ENCODE measurements around the gene GDPD4. TPM values are rescaled to one million over a fixed set of nuclear protein-coding genes. Genes with fewer than 3 reads are reported as not detected.

Gene GDPD4
- total RNA-seq, 1 donor from 2014 or later, result not detected

- Mint-ChIP-seq H3K27me3 (peaks cover 25% of the 10 kb centered on the region), H3K4me1 (no peaks in the 10 kb centered on the region)
These were observed 18.4 kb downstream of the GDPD4 start for GRCh38 chr11:77283101-77283500.

DNA sequence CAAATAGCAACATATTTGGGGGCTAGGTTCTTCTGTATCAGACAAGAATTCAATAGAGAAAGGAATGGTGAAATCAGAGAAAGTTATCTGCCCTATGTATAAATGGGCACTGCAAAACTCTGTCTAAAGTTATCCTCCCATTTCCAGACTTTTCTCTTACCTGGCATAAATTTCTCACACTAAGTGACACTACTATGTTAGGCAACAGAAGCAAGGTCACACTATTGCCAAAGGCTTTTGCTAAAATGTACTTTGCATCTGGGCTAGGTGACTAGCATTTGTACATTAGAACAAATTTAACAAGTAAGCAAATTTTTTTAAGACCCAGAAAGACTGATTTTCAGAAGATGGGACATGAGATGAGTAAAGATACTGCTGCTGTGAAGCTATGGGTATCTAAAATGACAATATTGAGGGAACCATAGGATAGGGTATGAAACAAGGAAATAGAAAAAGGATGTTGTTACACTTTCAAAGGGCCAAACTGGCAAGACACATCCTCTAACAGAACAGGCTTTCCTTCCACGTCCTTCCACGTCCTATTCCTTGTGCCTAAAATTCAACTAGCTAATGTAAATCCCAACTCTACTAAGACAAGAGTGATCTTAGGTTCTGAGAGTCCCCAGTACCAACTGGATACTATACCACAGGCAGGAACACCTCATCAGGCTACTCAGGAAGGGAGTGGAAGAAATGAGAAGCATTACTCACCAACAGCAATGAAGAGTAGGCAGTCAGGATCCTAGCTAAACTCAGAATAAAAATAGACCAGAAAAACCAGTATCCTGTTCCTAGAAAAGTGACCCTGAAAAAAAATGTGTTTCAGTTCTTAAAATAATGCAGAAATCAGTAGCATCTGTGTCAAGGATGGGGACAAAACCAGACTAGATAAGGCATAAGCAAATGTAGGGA, 22.6 kb downstream of the GDPD4 start:
- intact Hi-C loops (cut with micrococcal nuclease), result no loop called here
- H3K4me3 Mint-ChIP-seq, result no peak overlapping the region
- H3K27me3 Mint-ChIP-seq, result peaks cover 12% of the 10 kb centered on the region
- no peak overlapping the region for H3K27ac Mint-ChIP-seq
- H3K9me3 Mint-ChIP-seq, result no peaks in the 10 kb centered on the region
- H3K4me1 Mint-ChIP-seq, result no peaks in the 10 kb centered on the region
- no peaks in the 10 kb centered on the region for H3K36me3 Mint-ChIP-seq (ENCODE audit: low read depth)
- no peak for DNase-seq

More at GRCh38 chr11:77283101-77283500, 18.4 kb downstream of the GDPD4 start:
- Mint-ChIP-seq H3K4me3 (no peak overlapping the region), H3K9me3 (no peaks in the 10 kb centered on the region), H3K27ac (no peak overlapping the region), H3K36me3 (ENCODE audit: low read depth) (no peaks in the 10 kb centered on the region)
- DNase-seq, result no peak
- intact Hi-C loops (cut with micrococcal nuclease), result no loop called here

DNA sequence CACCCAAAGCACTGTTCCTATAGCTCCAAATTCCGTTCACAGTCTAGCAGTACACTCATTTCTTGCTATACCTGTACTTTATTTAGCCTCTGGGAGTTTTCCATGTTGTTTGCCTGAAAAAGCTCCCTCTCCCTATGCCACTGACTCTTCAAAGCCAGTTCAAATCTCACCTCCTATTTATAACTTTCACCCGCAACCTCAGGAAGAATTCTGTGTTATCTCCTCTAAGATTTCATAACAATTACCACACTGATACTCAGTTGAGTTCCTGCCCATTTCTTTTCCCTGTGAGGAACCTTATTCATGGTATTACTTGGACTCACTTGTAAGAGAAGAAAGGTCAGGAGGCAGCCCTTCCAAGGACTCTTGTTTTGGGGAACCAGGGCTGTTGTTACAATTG, 25.2 kb downstream of the GDPD4 start:
- Mint-ChIP-seq H3K4me3 (no peak overlapping the region), H3K27me3 (peaks cover 15% of the 10 kb centered on the region), H3K27ac (no peak overlapping the region), H3K9me3 (no peaks in the 10 kb centered on the region), H3K4me1 (no peaks in the 10 kb centered on the region), H3K36me3 (ENCODE audit: low read depth) (no peaks in the 10 kb centered on the region)
- DNase-seq, result no peak
- intact Hi-C loops (cut with micrococcal nuclease), result no loop called here

GRCh38 chr11:77270921-77271320, 30.6 kb downstream of the GDPD4 start:
- no peaks in the 10 kb centered on the region for H3K9me3 Mint-ChIP-seq
- H3K4me1 Mint-ChIP-seq, result peaks cover 4% of the 10 kb centered on the region
- intact Hi-C loops (cut with micrococcal nuclease), result no loop called here
- H3K27me3 Mint-ChIP-seq, result peaks cover 14% of the 10 kb centered on the region
- H3K36me3 Mint-ChIP-seq (ENCODE audit: low read depth), result no peaks in the 10 kb centered on the region
- no peak overlapping the region for H3K27ac Mint-ChIP-seq
- no peak for DNase-seq
- no peak overlapping the region for H3K4me3 Mint-ChIP-seq

GRCh38 chr11:77269484-77270123, 31.9 kb downstream of the GDPD4 start:
- Mint-ChIP-seq H3K4me3 (no peak overlapping the region), H3K9me3 (no peaks in the 10 kb centered on the region), H3K27me3 (peaks cover 20% of the 10 kb centered on the region), H3K27ac (no peak overlapping the region), H3K4me1 (peaks cover 4% of the 10 kb centered on the region), H3K36me3 (ENCODE audit: low read depth) (no peaks in the 10 kb centered on the region)
- intact Hi-C loops (cut with micrococcal nuclease), result no loop called here
- DNase-seq, result no peak

- no peak overlapping the region for H3K27ac Mint-ChIP-seq
- H3K36me3 Mint-ChIP-seq (ENCODE audit: low read depth), result no peaks in the 10 kb centered on the region
- no peak overlapping the region for H3K4me3 Mint-ChIP-seq
- intact Hi-C loops (cut with micrococcal nuclease), result no loop called here
- H3K4me1 Mint-ChIP-seq, result peaks cover 4% of the 10 kb centered on the region
- H3K9me3 Mint-ChIP-seq, result no peaks in the 10 kb centered on the region
- DNase-seq, result no peak
- H3K27me3 Mint-ChIP-seq, result peaks cover 25% of the 10 kb centered on the region
These were observed 33.5 kb downstream of the GDPD4 start for GRCh38 chr11:77267962-77268361.

DNA sequence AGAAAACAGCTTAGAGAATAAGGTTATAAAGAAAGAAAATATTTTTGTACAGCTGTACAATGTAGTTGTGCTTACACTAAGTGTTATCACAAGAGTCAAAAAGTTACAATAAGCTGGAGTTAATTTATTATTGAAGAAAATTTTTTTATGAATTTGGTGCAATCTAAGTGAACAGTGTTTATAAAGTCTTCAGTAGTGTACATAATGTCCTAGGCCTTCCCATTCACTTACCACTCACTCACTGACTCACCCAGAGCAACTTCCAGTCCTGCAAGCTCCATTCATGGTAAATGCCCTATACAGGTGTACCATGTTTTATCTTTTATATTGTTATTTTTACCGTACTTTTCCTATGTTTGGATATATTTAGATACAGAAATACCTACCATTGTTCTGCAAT, 34.7 kb downstream of the GDPD4 start:
- no peak for DNase-seq
- intact Hi-C loops (cut with micrococcal nuclease), result no loop called here
- Mint-ChIP-seq H3K27me3 (peaks cover 23% of the 10 kb centered on the region), H3K4me3 (no peak overlapping the region), H3K4me1 (peaks cover 4% of the 10 kb centered on the region), H3K9me3 (no peaks in the 10 kb centered on the region), H3K36me3 (ENCODE audit: low read depth) (no peaks in the 10 kb centered on the region), H3K27ac (no peak overlapping the region)

- Mint-ChIP-seq H3K9me3 (no peaks in the 10 kb centered on the region), H3K36me3 (ENCODE audit: low read depth) (no peaks in the 10 kb centered on the region), H3K4me3 (no peak overlapping the region), H3K4me1 (peaks cover 2% of the 10 kb centered on the region), H3K27me3 (peaks cover 23% of the 10 kb centered on the region), H3K27ac (no peak overlapping the region)
- no peak for DNase-seq
- intact Hi-C loops (cut with micrococcal nuclease), result no loop called here
These were observed 38.7 kb downstream of the GDPD4 start for GRCh38 chr11:77262803-77263202.

DNA sequence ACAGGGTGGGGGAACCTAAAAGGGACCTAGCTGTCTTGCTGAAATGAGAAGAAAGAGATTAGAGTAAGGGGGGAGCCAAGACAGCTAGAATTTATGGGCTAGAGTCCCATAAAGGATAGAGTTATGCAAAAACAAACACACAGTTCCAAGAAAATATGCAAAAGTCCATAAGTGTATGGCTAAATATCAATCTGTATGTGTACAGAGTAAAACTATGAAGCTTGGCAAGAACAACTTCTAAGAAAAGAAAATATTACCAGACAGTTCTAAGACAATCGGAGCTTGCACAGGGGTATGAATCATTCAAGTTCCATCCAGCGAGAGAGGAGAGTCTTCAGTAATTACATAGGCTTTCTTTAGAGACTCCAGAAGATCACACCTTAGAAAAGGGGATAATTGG, 41.8 kb downstream of the GDPD4 start:
- no peak overlapping the region for H3K4me3 Mint-ChIP-seq
- no peak overlapping the region for H3K27ac Mint-ChIP-seq
- DNase-seq, result no peak
- peaks cover 19% of the 10 kb centered on the region for H3K27me3 Mint-ChIP-seq
- H3K36me3 Mint-ChIP-seq (ENCODE audit: low read depth), result no peaks in the 10 kb centered on the region
- intact Hi-C loops (cut with micrococcal nuclease), result no loop called here
- H3K4me1 Mint-ChIP-seq, result no peaks in the 10 kb centered on the region
- no peaks in the 10 kb centered on the region for H3K9me3 Mint-ChIP-seq

DNA sequence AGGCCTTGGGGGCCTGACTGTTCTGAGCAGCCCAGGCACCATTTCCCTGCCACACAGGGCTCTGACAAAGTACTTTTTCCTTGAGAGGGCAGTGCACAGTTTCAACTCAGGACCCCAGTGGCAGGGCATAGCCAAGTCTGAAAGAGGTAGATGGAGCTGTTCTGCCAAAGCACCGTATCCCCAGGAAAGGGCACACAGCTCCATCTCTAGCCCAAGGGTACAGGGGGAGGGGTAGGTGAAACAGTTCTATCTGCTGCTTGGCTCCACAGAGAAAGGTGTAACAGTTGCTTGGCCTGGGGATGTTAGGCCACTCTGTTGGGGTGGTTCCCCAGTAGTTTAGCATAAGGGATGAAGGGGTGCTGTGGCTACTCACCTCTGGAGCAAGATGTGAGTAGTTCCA, 47.8 kb downstream of the GDPD4 start:
- H3K27me3 Mint-ChIP-seq, result peaks cover 2% of the 10 kb centered on the region
- no peak overlapping the region for H3K27ac Mint-ChIP-seq
- peaks cover 5% of the 10 kb centered on the region for H3K4me1 Mint-ChIP-seq
- no peaks in the 10 kb centered on the region for H3K36me3 Mint-ChIP-seq (ENCODE audit: low read depth)
- peaks cover 15% of the 10 kb centered on the region for H3K9me3 Mint-ChIP-seq
- H3K4me3 Mint-ChIP-seq, result no peak overlapping the region
- intact Hi-C loops (cut with micrococcal nuclease), result no loop called here
- DNase-seq, result no peak

DNA sequence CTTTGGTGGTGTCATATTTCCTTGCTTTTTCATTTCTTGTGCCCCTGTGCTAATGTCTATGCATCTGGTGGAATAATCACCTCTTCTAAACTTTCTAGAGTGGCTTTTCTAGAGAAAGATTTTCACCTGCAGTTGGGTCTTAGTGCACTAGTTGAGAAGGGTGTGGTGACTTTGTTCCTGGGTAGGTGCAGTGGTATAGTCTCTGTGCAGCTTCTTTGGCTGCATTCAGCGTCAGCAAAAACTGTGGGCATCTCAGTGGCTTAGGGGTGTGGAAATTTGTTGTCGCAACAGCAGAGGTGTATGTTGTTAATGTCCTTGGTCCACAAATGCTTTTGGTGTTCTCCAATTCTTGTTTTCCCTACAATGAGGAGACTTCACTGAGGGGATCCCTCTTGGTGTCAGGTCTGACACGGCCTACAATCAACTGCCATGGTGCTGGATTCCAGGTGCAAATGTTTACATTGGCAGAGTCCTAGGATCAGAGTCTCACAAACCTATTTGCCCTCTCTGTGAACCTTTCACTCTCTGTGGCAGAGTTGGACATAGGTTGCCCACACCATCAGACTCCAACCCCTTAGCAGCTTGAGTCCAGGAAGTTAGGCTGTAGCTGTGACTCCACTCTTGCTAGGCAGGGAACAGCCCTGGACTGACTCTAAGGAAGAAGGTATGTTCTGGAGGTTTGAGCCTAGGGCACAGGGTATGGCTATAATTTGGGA, 48.8 kb downstream of the GDPD4 start:
- Mint-ChIP-seq H3K36me3 (ENCODE audit: low read depth) (no peaks in the 10 kb centered on the region), H3K9me3 (peaks cover 15% of the 10 kb centered on the region), H3K27me3 (peaks cover 2% of the 10 kb centered on the region), H3K4me1 (peaks cover 5% of the 10 kb centered on the region), H3K27ac (no peak overlapping the region), H3K4me3 (no peak overlapping the region)
- intact Hi-C loops (cut with micrococcal nuclease), result no loop called here
- DNase-seq, result no peak

DNA sequence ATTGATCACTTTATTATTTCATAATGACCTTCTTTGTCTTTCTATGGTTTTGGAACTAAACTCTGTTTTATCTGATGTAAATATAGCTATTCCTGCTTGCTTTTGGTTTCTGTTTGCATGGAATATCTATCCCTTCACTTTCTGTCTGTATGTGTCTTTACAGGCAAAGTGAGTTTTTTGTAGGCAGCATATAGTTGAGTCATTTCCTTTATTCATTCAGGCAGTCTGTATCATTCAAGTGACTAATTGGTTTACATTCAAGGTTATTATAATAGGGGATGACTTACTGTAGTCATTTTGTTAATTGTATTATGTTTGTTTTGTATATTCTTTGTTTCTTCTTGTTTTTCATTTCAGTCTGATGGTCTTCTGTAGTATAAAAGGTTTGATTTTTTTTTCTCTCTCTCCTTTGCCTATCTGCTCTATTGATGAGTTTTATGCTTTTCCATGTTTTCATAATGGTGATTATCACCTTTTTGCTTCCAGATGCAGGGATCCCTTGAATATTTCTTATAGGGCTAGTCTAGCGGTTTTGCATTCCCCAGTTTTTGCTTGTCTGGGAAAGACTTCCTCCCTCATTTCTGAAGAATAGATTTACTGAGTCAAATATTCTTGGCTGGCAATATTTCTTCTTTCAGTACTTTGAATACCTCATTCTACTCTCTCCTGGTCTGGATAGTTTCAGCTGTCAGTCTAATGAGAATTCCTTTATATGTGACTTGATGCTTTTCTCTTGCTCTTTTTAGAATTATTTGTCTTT, 50.4 kb downstream of the GDPD4 start:
- H3K36me3 Mint-ChIP-seq (ENCODE audit: low read depth), result no peaks in the 10 kb centered on the region
- H3K9me3 Mint-ChIP-seq, result peaks cover 20% of the 10 kb centered on the region
- no peak overlapping the region for H3K27ac Mint-ChIP-seq

DNA sequence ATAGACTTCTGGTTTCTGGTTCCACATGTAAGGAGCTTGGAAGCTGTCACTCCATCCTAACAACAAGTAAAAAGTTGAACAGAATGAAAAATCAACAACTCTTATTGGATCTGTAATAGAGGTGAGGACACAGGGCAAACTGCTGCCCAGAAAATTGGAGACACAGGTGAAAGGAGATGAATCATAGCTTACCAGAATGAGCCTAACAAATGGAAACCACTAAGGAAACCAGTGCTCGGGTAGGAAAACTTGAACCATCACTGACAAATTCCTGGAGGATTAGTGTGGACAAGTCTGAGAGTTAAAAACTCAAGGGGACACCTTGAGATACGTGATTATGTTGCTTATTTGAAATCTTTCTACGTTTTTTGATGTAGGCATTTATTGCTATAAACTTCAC, 52.1 kb downstream of the GDPD4 start:
- no peak overlapping the region for H3K4me3 Mint-ChIP-seq
- H3K36me3 Mint-ChIP-seq (ENCODE audit: low read depth), result no peaks in the 10 kb centered on the region
- peaks cover 8% of the 10 kb centered on the region for H3K4me1 Mint-ChIP-seq
- H3K27ac Mint-ChIP-seq, result no peak overlapping the region
- intact Hi-C loops (cut with micrococcal nuclease), result no loop called here
- peaks cover 29% of the 10 kb centered on the region for H3K9me3 Mint-ChIP-seq
- H3K27me3 Mint-ChIP-seq, result no peaks in the 10 kb centered on the region
- no peak for DNase-seq

More for the DNA sequence above, 50.4 kb downstream of the GDPD4 start:
- intact Hi-C loops (cut with micrococcal nuclease), result no loop called here
- Mint-ChIP-seq H3K27me3 (no peaks in the 10 kb centered on the region), H3K4me3 (no peak overlapping the region), H3K4me1 (peaks cover 5% of the 10 kb centered on the region)
- no peak for DNase-seq

Measured in activated CD4-positive, alpha-beta T cell treated with anti-CD3 and anti-CD28 coated beads, Interleukin-2, amount 10 ng/mL, durations not matched to agents 24 days and 14 days (primary cell).